GM19463 (cell line): ENCODE results near the gene SLC13A1.
A peak's percentile ranks its signal among the peaks of the same experiment; 100 is the strongest.
"Not testable (repeated sequence)": the region's sequence is repeated elsewhere in the genome, so short reads cannot be mapped to it uniquely, and the experiment has no call there.

Experiments used
- ATAC-seq: cut with Tn5 transposase; IDR thresholded peaks from one replicate; pipeline ENCODE4 v1.9.1; 2021; ENCODE audit warnings: mild to moderate bottlenecking, moderate library complexity; ENCODE audit not compliant: unreplicated experiment

Gene SLC13A1, protein sequence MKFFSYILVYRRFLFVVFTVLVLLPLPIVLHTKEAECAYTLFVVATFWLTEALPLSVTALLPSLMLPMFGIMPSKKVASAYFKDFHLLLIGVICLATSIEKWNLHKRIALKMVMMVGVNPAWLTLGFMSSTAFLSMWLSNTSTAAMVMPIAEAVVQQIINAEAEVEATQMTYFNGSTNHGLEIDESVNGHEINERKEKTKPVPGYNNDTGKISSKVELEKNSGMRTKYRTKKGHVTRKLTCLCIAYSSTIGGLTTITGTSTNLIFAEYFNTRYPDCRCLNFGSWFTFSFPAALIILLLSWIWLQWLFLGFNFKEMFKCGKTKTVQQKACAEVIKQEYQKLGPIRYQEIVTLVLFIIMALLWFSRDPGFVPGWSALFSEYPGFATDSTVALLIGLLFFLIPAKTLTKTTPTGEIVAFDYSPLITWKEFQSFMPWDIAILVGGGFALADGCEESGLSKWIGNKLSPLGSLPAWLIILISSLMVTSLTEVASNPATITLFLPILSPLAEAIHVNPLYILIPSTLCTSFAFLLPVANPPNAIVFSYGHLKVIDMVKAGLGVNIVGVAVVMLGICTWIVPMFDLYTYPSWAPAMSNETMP

DNA sequence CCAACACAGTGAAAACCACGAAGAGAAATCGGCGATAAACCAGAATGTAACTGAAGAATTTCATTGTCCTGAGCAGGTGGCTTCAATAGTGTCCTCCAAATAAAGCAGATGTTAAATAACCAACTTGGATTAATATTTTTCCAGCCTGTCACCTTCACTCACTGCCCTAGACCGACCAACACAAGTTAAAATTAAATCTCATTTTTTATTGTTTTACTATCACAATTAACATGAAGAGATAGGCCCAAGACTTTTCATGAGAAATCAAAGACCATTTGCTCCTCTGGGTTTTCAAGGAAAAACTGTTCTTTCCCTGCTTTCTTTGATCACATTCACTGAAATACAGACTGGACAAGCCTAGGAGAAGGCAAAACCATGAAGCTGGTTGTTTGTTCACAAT lies at the start of gene SLC13A1:
Gene SLC13A1 (minus strand): TSS at position 87 of the 400 bp plus-strand sequence. CDS start 23 bp downstream, at position 64.
- no peak for ATAC-seq

DNA sequence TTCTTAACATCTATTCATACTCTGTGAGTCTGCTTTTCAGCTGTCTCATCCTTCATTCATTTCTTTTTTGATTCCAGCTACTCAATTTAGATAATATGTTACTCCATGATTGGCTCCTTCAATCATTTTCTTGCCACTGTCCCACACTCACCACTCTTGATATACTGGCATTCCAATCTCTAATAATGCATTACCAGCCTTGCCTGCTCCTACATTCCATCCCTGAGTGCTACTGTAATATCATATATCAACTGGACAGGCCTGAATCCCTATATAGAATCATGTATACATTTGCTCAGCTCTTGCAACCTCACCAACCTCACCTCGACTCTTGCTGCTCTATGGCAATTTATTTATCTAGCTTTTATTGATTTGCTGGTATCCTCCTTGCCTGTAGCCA lies 45.0 kb upstream of the SLC13A1 start:
- ATAC-seq, result no peak

DNA sequence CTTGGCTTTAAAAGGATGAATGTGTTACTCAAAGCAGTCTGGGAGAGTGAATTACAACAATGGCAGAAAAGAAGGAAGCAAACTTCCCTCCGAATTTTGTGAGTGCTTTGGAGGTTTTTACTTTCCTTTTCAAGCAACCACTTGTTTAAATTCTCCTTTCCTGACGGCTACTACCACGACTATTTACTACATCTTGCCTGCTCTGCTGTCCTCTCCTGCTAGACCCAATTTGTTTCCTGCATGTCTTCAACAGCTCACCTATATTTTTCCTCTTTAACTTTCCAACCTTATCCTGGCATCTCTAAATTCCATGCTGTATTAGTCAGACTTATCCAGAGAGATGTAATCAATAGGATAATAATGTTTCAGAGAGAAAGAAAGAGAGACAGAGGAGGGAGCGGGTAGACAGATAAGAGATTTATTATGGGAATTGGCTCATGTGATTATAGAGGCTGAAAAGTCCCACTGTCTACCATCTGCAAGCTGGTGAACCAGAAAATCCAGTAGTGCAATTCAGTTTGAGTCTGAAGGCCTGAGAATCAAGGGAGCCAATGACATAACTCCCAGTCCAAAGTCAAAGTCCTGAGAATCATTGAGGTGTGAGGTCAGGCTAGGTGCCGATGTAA lies 42.8 kb upstream of the SLC13A1 start:
- no peak for ATAC-seq

DNA sequence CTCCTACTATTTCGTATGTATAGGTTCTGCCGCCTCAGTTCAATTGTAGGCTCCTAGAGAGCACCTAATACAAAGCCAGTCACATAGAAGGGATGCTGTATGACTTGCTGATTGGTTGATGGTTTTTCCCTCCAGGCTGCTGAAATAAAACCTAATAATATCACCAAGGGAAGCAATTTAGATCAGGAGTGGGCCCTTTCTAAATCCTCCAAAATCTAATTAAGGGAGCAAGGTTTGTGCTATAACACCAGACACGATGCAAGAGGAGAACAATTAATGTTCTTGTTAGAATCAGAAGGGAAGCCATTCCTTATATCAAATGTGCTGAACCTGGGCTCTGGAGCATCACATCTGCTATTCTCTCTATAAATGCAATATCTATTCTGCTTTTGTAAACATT lies 42.0 kb upstream of the SLC13A1 start:
- no peak for ATAC-seq

DNA sequence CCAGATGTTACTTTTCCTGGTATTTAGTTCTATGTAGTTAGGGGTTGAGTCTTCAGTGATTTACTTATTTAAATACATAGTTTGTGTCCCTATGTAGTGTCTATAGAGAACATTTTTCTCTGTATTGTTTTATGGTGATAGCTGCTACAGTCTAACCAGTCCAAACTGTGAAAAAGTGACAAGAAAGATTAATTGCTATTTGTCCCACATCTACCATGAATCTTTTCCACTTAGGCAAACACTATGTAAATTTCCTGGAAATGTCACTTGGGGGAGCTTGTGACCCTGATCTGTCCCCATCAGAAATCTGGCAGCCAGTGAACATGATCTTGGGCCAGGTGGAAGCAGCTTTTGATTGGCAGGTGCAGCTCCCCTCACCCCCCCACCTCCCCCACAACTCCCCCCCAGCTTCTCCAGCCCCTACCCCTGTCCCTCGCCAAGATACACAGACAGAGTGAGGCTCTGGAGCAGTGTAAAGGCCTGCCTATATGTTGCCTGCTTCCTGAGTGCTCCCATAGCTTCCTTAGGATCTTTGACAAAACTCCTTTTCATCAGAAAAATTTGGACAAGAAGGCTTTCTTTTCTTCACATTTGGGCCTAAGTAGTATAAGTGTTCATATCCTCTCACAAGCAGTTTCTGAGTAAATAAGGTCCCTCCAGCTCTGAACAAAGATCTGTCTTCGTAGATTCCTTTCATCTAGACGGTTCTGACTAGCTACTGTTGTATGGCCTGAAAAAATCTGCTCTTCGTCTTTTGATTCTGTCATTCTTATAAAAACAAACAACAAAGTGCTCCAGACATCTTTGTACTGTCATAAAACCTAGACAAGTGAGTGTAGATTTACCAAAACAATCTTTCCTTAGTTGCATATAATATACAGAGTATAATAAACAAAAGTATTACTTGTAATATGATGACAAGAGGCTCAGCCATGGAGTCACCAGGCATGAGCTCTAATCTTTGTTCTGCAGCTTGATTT lies 31.5 kb upstream of the SLC13A1 start:
- no peak for ATAC-seq

DNA sequence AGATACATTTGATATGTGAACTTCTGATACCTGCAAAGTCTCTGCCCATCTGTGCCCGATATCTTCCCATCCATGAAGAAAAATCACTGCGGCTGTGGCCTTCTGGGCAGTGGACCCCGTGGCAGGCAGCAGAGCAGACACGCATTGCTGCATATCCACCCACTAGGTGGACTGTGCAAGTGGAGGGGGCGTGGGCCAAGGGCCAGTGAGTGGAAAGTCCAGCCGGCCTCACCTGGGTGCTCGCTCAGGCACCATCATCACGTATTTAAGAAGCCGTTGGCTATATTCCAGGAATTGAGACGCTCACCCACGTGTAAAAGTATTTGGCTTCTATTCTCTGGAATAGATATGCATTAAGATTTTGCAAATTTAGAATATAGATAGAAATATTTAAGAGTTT lies 30.8 kb upstream of the SLC13A1 start:
- ATAC-seq, result no peak

DNA sequence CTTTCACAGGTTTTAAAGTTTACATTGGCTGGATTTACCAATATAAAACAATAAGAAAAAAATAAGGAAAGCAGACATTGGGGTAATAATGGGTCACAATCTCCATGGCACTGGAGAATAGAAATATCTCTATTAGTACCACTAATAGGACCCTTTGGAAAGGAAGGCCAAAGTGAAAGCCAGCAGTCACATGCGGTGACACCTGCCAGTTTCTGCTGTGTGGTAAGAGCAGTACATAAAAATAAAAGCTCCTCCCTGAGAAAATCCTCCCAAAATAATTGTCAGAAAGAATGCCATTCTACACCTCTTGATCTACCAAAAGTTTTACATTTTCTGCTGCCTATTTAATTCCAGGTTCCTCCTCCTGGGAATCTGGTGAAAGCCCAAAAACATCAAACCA lies 30.4 kb upstream of the SLC13A1 start:
- no peak for ATAC-seq

DNA sequence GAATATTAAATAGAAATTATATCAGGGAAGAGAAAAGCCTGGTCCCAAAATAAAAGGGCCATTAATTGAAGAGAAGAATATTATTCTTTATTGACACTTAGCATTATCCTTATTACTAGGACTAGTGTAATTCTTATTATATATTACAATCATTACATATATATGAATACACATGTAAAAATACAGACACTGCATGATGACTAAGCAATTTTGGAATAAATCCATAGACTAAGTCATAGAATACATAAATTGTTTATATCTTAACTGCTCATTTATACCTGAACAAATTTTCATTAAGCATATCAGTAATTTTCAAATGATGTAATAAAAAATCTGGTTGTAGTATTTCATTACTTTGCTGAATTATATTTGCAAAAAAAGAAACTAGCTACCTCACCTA lies 29.7 kb upstream of the SLC13A1 start:
- ATAC-seq, result no peak

DNA sequence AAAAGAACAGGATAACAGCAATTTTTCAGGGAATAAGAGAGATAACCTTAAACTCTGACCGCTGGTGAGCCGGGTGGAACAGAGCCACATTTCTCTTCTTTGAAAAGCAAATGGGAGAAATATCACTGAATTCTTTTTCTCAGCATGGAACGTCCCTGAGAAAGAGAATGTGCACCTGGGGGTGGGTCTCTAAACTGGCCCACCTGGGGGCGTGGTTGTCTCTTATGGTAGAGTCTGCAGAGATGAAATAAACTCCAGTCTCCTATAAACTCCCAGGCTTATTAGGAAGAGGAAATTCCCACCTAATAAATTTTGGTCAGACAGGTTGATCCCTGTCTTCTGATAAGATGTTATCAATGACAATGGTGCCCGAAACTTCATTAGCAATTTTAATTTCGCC lies 27.9 kb upstream of the SLC13A1 start:
- ATAC-seq, result not testable (repeated sequence)

DNA sequence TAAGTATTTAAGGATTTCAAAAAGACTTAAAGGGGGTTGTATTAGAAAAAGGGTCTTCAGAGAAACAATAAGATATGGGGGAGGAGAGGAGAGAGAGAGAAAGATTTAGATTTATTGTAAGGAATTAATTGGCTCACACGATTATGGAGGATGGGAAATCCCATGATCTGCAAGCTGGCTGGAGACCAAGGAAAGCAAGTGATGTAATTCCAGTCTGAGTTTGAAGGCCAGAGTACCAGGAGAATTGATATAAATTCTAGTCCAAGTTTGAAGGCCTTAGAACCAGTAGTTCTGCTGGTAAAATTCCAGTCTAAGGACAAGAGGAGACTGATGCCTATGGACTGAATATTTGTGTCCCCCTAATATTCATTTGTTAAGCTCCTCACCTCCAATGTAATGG lies 20.6 kb upstream of the SLC13A1 start:
- ATAC-seq, result no peak

DNA sequence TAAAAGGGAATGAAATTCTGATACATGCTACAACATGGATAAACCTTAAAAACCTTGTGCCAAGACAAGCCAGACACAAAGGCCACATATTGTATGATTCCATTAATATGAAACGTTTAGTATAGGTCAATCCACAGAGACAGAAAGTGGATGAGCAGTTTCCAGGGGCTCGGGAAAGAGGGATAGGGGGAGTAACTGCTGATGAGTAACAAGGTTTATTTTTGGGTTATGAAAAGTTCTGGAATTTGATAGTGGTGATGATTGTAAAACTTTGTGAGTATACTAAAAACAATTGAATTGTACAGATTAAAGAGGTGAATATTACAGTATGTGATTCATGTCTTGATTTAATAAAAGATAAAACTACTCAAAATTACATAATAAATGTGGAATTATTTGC lies 19.1 kb upstream of the SLC13A1 start:
- no peak for ATAC-seq

DNA sequence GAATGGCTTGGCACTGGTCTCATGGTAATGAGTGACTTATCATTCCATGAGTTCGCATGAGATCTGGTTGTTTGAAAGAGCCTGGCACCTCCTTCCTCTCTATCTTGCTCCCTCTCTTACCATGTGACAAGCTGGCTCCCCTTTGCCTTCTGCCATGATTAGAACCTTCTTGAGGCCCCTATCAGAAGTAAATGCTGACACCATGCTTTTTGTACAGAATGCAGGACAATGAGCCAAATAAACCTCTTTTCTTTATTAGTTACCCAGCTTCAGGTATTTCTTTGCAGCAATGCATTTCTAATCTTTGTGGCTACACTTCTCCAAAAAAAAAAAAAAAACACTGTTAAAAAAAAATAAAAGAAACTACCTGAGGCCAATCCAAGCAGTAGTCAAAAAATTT lies 17.1 kb upstream of the SLC13A1 start:
- no peak for ATAC-seq

DNA sequence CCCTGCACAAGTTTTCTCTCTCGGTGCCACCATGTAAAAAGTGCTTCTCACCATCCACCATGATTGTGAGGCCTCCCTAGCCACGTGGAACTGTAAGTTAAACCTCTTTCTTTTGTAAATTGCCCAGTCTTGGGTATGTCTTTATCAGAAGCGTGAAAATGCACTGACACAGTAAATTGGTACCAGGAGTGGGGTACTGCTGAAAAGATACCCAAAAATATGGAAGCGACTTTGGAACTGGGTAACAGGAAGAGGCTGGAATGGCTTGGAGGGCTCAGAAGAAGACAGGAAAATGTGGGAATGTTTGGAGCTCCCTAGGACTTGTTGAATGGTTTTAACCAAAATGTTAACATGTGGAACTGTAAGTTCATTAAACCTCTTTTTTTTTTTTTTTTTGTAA lies 15.6 kb upstream of the SLC13A1 start:
- ATAC-seq, result no peak

DNA sequence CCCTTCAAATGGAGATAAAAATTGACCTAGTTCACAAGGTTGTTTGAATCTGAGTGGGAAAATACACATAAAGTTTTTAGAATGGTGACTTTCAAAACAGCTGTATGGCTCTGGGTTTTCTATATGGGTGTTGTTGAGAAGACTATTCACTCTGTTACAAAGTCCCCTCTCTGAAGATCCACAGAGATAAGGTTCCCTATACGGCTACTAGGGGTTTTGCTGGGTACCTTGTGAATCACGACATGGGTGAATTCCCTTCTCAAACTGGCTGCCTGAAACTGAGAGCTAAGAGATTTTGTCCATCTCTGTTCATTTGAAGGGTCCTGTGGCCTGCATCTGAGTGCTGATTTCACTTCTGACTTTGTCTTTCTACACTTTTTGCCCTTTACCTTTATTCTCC lies 11.8 kb upstream of the SLC13A1 start:
- peak; percentile 46 for ATAC-seq

DNA sequence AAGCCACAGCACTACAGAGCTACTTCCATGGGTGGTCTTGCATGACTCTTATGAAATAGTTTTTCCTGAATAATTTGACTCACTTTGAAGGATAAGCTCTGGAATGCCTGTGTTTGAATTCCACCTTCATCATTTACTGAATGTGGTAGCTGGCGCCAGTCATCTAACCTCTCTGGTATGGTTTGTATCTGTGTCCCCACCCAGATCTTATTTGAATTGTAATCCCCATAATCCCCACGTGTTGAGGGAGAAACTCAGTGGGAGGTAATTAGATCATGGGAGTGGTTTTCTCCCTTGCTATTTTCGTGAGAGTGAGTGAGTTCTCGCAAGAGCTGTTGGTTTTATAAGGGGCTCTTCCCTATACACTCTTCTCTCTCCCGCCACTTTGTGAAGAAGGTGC lies 11.2 kb upstream of the SLC13A1 start:
- ATAC-seq, result no peak

DNA sequence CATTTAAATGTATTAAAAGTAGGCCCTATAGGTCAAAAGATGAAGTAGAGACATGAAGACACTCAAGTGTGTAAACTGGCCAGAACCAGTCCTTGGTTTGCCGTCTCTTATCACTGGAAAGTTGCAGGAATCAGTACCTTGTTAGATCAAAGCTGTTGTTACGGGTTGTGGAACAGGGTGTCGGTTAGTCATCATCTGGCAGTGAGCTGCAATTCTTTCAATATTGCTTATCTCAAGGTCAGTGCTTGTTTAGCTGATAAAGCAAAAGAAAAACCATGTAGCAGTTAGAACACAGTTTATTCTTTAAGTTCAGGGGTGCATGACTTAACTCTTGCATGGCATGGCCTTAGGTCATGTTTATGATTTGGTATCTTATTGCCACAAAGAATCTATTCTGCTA lies 10.0 kb upstream of the SLC13A1 start:
- ATAC-seq, result no peak

DNA sequence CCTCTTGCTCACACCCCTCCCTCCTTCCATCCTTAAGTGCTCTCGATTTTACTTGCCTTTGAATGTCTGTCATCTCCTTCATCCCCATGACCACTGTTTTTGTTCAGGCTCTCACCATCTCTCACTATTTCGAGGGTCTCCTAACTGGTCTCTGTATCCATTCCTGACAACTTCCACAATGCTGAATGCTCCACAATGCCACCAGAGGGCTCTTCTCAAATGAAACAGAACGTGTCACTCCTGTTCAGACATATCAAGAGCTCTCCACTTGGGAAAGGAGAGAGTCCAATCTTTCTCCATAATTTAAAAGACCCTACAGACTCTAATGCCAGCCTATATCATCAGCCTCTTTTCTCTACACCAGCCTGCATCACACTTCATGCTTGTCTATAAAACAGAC lies 9.0 kb upstream of the SLC13A1 start:
- ATAC-seq, result no peak

DNA sequence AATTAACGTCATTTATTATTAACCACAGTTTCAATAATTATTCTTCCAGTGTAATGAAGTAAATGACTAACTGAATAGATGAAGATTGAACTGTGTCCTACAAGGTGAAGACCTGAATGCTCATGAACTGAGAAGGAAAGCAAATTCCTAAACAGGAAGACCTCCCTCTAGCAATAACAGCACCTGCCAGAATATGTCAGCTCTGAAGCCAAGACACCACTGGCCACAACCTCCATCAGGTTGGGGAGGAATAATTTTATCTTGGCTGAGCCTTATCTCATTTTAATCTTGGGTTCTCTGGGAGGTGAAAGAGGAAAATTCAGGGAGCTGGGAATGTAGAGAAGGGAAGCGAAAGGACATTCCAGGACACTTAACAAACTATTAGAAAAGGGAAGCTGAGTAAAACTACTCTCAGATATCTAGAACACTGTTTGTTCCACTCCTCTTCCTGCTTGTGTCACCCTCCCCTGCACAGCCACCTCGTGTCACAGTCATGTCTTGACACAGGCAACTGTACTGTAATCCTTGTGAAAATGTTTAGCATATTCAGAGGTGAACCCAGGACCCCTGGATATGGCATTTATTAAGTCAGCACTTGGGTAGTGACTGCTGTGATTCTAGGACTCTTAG lies 4.6 kb upstream of the SLC13A1 start:
- no peak for ATAC-seq

DNA sequence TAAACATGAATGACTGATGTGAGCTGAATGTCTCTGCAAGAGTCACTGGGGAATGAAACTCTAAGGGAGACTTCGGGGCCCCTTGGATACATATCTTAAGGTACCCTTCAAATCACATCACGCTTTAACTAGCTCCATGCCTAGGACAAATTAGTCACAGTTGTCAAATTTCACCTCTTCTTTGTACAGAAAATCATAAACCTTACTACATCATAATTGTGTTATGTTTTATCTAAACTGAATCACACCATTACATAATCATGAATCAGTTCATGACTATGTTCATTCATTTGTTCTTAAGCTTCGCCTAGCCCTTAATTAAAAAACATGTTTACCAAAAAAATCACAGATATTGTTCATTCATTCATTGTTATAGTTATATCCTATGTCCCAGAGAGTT lies 2.1 kb upstream of the SLC13A1 start:
- no peak for ATAC-seq
